Esophagus muscularis mucosa (tissue), 4 donors: ENCODE measurements around the gene ATP2B2.

ENCODE experiments used
- EP300 ChIP-seq: sonication (generic); formaldehyde crosslinking; IDR thresholded peaks from one replicate; pipeline ENCODE4 v1.6.1; 2017; ENCODE audit warnings: antibody characterized with exemption
- POLR2A ChIP-seq: fragments of 450-650 bp; IDR thresholded peaks from one replicate; pipeline ENCODE4 v1.6.1; 2017; ENCODE audit warnings: antibody characterized with exemption, moderate library complexity, mild to moderate bottlenecking, low read depth
- POLR2AphosphoS5 ChIP-seq, 2 donors: sonication (generic); formaldehyde crosslinking; IDR thresholded peaks; one replicate each; pipeline ENCODE4 v1.6.1; 2017; ENCODE audit warnings: antibody characterized with exemption in 2 of 2
- TF ChIP-seq, protein P1 (sequence below), 3 experiments: fragments of 200-600 bp in 2 of 3; fragments of 450-650 bp in 1 of 3; sonication (generic) in 2 of 3; IDR thresholded peaks; one replicate each; pipeline ENCODE4 v1.5.1; 2017 to 2019; ENCODE audit warnings: antibody characterized with exemption in 3 of 3, mild to moderate bottlenecking in 2 of 3, moderate library complexity in 1 of 3

- TF ChIP-seq, protein P1, sequence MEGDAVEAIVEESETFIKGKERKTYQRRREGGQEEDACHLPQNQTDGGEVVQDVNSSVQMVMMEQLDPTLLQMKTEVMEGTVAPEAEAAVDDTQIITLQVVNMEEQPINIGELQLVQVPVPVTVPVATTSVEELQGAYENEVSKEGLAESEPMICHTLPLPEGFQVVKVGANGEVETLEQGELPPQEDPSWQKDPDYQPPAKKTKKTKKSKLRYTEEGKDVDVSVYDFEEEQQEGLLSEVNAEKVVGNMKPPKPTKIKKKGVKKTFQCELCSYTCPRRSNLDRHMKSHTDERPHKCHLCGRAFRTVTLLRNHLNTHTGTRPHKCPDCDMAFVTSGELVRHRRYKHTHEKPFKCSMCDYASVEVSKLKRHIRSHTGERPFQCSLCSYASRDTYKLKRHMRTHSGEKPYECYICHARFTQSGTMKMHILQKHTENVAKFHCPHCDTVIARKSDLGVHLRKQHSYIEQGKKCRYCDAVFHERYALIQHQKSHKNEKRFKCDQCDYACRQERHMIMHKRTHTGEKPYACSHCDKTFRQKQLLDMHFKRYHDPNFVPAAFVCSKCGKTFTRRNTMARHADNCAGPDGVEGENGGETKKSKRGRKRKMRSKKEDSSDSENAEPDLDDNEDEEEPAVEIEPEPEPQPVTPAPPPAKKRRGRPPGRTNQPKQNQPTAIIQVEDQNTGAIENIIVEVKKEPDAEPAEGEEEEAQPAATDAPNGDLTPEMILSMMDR (IDR thresholded peaks at IDR 0.05), result no peak
- TF ChIP-seq POLR2AphosphoS5 (IDR thresholded peaks at IDR 0.05) (no peak), POLR2A (no peak), EP300 (no peak)
Measured at GRCh38 chr3:10404377-10404776, 101.0 kb downstream of the ATP2B2 start.
